ENCODE measurements around the gene KCNE1. TPM values are rescaled to one million over a fixed set of nuclear protein-coding genes. Genes with fewer than 3 reads are reported as not detected.
"Not testable (repeated sequence)": the region's sequence is repeated elsewhere in the genome, so short reads cannot be mapped to it uniquely, and the experiment has no call there.

KCNE1 gene
- total and polyA plus RNA-seq, 2 experiments from 2014 or later = 0.29 to 2.3 TPM

- no peak for DNase-seq (ENCODE audit: low read depth in 1 of 2, low spot score in 1 of 2)
- no peak for TF ChIP-seq CTCF (IDR thresholded peaks at IDR 0.05; ENCODE audit: low read depth, low read length)
- Histone ChIP-seq H3K27ac (peak overlapping the region; percentile 22), H3K4me1 (ENCODE audit: low read depth) (no peaks in the 10 kb centered on the region), H3K36me3 (no peaks in the 10 kb centered on the region), H3K27me3 (no peaks in the 10 kb centered on the region), H3K9me3 (ENCODE audit: low read depth) (no peaks in the 10 kb centered on the region), H3K4me3 (no peak overlapping the region)
These were observed 46.2 kb upstream of the KCNE1 start for GRCh38 chr21:34558166-34558565.

GRCh38 chr21:34557261-34557660 lies 45.3 kb upstream of the KCNE1 start:
- no peaks in the 10 kb centered on the region for H3K4me1 ChIP-seq (ENCODE audit: low read depth)
- H3K9me3 ChIP-seq (ENCODE audit: low read depth) = no peaks in the 10 kb centered on the region
- DNase-seq (ENCODE audit: low read depth in 1 of 2, low spot score in 1 of 2) = no peak
- no peaks in the 10 kb centered on the region for H3K36me3 ChIP-seq
- no peaks in the 10 kb centered on the region for H3K27me3 ChIP-seq
- no peak overlapping the region for H3K4me3 ChIP-seq
- no peak for TF ChIP-seq CTCF (IDR thresholded peaks at IDR 0.05; ENCODE audit: low read depth, low read length)
- no peak overlapping the region for H3K27ac ChIP-seq

- DNase-seq (ENCODE audit: low read depth in 1 of 2, low spot score in 1 of 2); H3K36me3 ChIP-seq; H3K27ac ChIP-seq; H3K4me3 ChIP-seq; H3K4me1 ChIP-seq (ENCODE audit: low read depth); H3K27me3 ChIP-seq; H3K9me3 ChIP-seq (ENCODE audit: low read depth): not testable (repeated sequence)
These were observed 42.7 kb upstream of the KCNE1 start for GRCh38 chr21:34554670-34555069.

- DNase-seq (ENCODE audit: low read depth in 1 of 2, low spot score in 1 of 2) = no peak
- Histone ChIP-seq H3K9me3 (ENCODE audit: low read depth) (no peaks in the 10 kb centered on the region), H3K27me3 (no peaks in the 10 kb centered on the region), H3K4me3 (no peak overlapping the region), H3K27ac (no peak overlapping the region), H3K4me1 (ENCODE audit: low read depth) (no peaks in the 10 kb centered on the region), H3K36me3 (no peaks in the 10 kb centered on the region)
- TF ChIP-seq CTCF (IDR thresholded peaks at IDR 0.05; ENCODE audit: low read depth, low read length) = no peak
These were observed 42.2 kb upstream of the KCNE1 start for GRCh38 chr21:34554227-34554626.

GRCh38 chr21:34553151-34553952 lies 41.3 kb upstream of the KCNE1 start:
- DNase-seq (ENCODE audit: low read depth in 1 of 2, low spot score in 1 of 2) = peak in 1 of 2 donors; percentile 75
- Histone ChIP-seq H3K27me3 (no peaks in the 10 kb centered on the region), H3K4me3 (no peak overlapping the region), H3K36me3 (no peaks in the 10 kb centered on the region), H3K9me3 (ENCODE audit: low read depth) (no peaks in the 10 kb centered on the region), H3K4me1 (ENCODE audit: low read depth) (no peaks in the 10 kb centered on the region), H3K27ac (no peak overlapping the region)
- no peak for TF ChIP-seq CTCF (IDR thresholded peaks at IDR 0.05; ENCODE audit: low read depth, low read length)

- peak in 1 of 2 donors; percentile 53 for DNase-seq (ENCODE audit: low read depth in 1 of 2, low spot score in 1 of 2)
- TF ChIP-seq CTCF (IDR thresholded peaks at IDR 0.05; ENCODE audit: low read depth, low read length) = no peak
- Histone ChIP-seq H3K4me1 (ENCODE audit: low read depth) (no peaks in the 10 kb centered on the region), H3K4me3 (no peak overlapping the region), H3K27ac (no peak overlapping the region), H3K27me3 (no peaks in the 10 kb centered on the region), H3K9me3 (ENCODE audit: low read depth) (no peaks in the 10 kb centered on the region), H3K36me3 (no peaks in the 10 kb centered on the region)
These were observed 40.5 kb upstream of the KCNE1 start for GRCh38 chr21:34552360-34553098.

Data from cardiac muscle cell (in vitro differentiated cells and primary cell).